HCT116 (cell line): ENCODE results near the gene RPL18A. TPM values are rescaled to one million over a fixed set of nuclear protein-coding genes. Genes with fewer than 3 reads are reported as not detected.

ENCODE experiments used
- ATAC-seq: fragments of 200-7000 bp; cut with Tn5 transposase; 2 replicates; pipeline ENCODE4 v1.9.1; 2020; ENCODE audit warnings: mild to moderate bottlenecking, moderate library complexity
- BruUV-seq: library from RNA; stranded (reverse); fragments of 400-500 nt; replicated peaks from 2 replicates; lab custom pipeline; 2021; lab: Mats Ljungman, UMichigan
- CTCF ChIA-PET: fragments of 300-600 bp; sonication (Branson Sonifier 250); formaldehyde crosslinking; loops from one replicate; lab custom pipeline; 2021; ENCODE audit warnings: antibody characterized with exemption; lab: Charles Lee
- POLR2A ChIA-PET: fragments of 300-600, 350-600 bp; sonication (Branson Sonifier 250); formaldehyde crosslinking; loops from one replicate; lab custom pipeline; 2021; ENCODE audit warnings: antibody characterized with exemption; lab: Charles Lee
- RAD21 ChIA-PET, 2 experiments: fragments of 300-600 bp; sonication (Branson Sonifier 250); formaldehyde crosslinking; loops; one replicate each; lab custom pipeline; 2023; ENCODE audit warnings: low total read pairs in 2 of 2; ENCODE audit not compliant: uncharacterized antibody in 2 of 2, unreplicated experiment in 2 of 2, low non-redundant PET in 1 of 2; lab: Charles Lee
- DNase-seq: peaks from one replicate; pipeline ENCODE4 v3.0.0-alpha.2; 2010; ENCODE audit warnings: low read depth, low spot score
- H2AFZ ChIP-seq: fragments of 200-600 bp; shearing (Covaris generic), sonication (generic); 2 replicates; pipeline ENCODE4 v1.6.1; 2017; ENCODE audit warnings: low read depth, mixed run types, mixed read lengths, antibody characterized with exemption, low read length; ENCODE audit not compliant: poor library complexity, severe bottlenecking
- H3K27ac ChIP-seq: 2 replicates; pipeline ENCODE4 v1.5.1; 2012; ENCODE audit warnings: low read depth, low read length
- H3K27me3 ChIP-seq: fragments of 200-600 bp; sonication (generic); 2 replicates; pipeline ENCODE4 v1.6.1; 2016; ENCODE audit warnings: mixed run types, low read length, mixed read lengths; ENCODE audit not compliant: insufficient read depth
- H3K36me3 ChIP-seq, 2 experiments: fragments of 200-500 bp in 1 of 2; fragments of 200-600 bp in 1 of 2; sonication (Bioruptor generic) in 1 of 2; sonication (generic) in 1 of 2; 2 replicates each; pipeline versions ENCODE4 v1.5.1 to v1.6.1; 2014 to 2016; ENCODE audit warnings: low read length in 2 of 2, inconsistent platforms in 1 of 2, mixed read lengths in 1 of 2, mixed run types in 1 of 2; ENCODE audit not compliant: insufficient read depth in 2 of 2, control insufficient read depth in 1 of 2
- H3K4me1 ChIP-seq, 2 experiments: fragments of 200-600 bp in 1 of 2; sonication (generic) in 1 of 2; 2 replicates each; pipeline versions ENCODE4 v1.5.1 to v1.6.1; 2012 to 2017; ENCODE audit warnings: low read length in 2 of 2, inconsistent platforms in 1 of 2, mild to moderate bottlenecking in 1 of 2, mixed read lengths in 1 of 2, mixed run types in 1 of 2, moderate library complexity in 1 of 2; ENCODE audit not compliant: insufficient read depth in 2 of 2, control insufficient read depth in 1 of 2
- H3K4me2 ChIP-seq: fragments of 200-600 bp; sonication (generic); 2 replicates; pipeline ENCODE4 v1.6.1; 2017; ENCODE audit warnings: mixed run types, low read length, mixed read lengths
- H3K4me3 ChIP-seq, 2 experiments: fragments of 200-600 bp in 1 of 2; sonication (generic) in 1 of 2; replicated peaks in 1 of 2; 2 replicates each; pipeline ENCODE4 v1.5.1; 2011 to 2016; ENCODE audit warnings: low read length in 2 of 2, control low read depth in 1 of 2, low read depth in 1 of 2, mild to moderate bottlenecking in 1 of 2, mixed read lengths in 1 of 2, mixed run types in 1 of 2
- H3K79me2 ChIP-seq: fragments of 200-600 bp; sonication (generic); 2 replicates; pipeline ENCODE4 v1.6.1; 2017; ENCODE audit warnings: mild to moderate bottlenecking, mixed run types, low read length, moderate library complexity, mixed read lengths; ENCODE audit not compliant: insufficient read depth
- H3K9ac ChIP-seq: fragments of 200-600 bp; sonication (generic); 2 replicates; pipeline ENCODE4 v1.6.1; 2016; ENCODE audit warnings: low read length, mixed read lengths
- H3K9me2 ChIP-seq: fragments of 200-600 bp; sonication (generic), shearing (Covaris generic); 2 replicates; pipeline ENCODE4 v1.6.1; 2017; ENCODE audit warnings: mixed run types, mild to moderate bottlenecking, moderate library complexity; ENCODE audit not compliant: insufficient read depth
- H3K9me3 ChIP-seq, 2 experiments: fragments of 200-500 bp in 1 of 2; fragments of 200-600 bp in 1 of 2; sonication (Bioruptor generic) in 1 of 2; sonication (generic) in 1 of 2; 2 replicates each; pipeline ENCODE4 v1.6.1; 2014 to 2017; ENCODE audit warnings: low read length in 2 of 2, mixed read lengths in 2 of 2, inconsistent platforms in 1 of 2, low read depth in 1 of 2, mild to moderate bottlenecking in 1 of 2, mixed run types in 1 of 2, moderate library complexity in 1 of 2; ENCODE audit not compliant: control insufficient read depth in 1 of 2, insufficient read depth in 1 of 2
- H4K20me1 ChIP-seq: fragments of 200-600 bp; sonication (generic), shearing (Covaris generic); 2 replicates; pipeline ENCODE4 v1.6.1; 2017; ENCODE audit warnings: mixed run types, mild to moderate bottlenecking, moderate library complexity; ENCODE audit not compliant: insufficient read depth
- ELF1 ChIP-seq: IDR thresholded peaks from 2 replicates; pipeline ENCODE4 v1.6.1; 2012; ENCODE audit warnings: low read depth, borderline replicate concordance
- POLR2A ChIP-seq: IDR thresholded peaks from 2 replicates; pipeline ENCODE4 v1.7.0; 2011; ENCODE audit warnings: borderline replicate concordance; ENCODE audit not compliant: insufficient read depth, insufficient read length; ENCODE audit errors: extremely low read depth
- RAD21 ChIP-seq: IDR thresholded peaks from 2 replicates; pipeline ENCODE4 v1.6.1; 2012; ENCODE audit warnings: low read depth, mild to moderate bottlenecking
- SIN3A ChIP-seq: IDR thresholded peaks from 2 replicates; pipeline ENCODE4 v1.6.1; 2012; ENCODE audit warnings: low read depth
- SP1 ChIP-seq: IDR thresholded peaks from 2 replicates; pipeline ENCODE4 v1.6.1; 2012; ENCODE audit warnings: low read depth
- TCF7L2 ChIP-seq: IDR thresholded peaks from 2 replicates; pipeline ENCODE4 v1.7.0; 2011; ENCODE audit warnings: borderline replicate concordance, inconsistent platforms; ENCODE audit not compliant: insufficient read depth, insufficient read length; ENCODE audit errors: extremely low read depth
- intact Hi-C: fragments of 100-400 bp; cut with micrococcal nuclease; formaldehyde crosslinking; loops from 2 replicates; pipeline ENCODE4 v1.10.0; 2022
- total RNA-seq: library from RNA; stranded (reverse); gene quantifications from one replicate; pipeline ENCODE4 v1.2.1, GENCODE V29; 2021; ENCODE audit not compliant: unreplicated experiment
- TF ChIP-seq, protein P1 (sequence below): IDR thresholded peaks from 2 replicates; pipeline ENCODE4 v1.6.1; 2012
- TF ChIP-seq, protein P2 (sequence below): IDR thresholded peaks from 2 replicates; pipeline ENCODE4 v1.6.1; 2012; ENCODE audit warnings: low read depth
- TF ChIP-seq, protein P3 (sequence below): IDR thresholded peaks from 2 replicates; pipeline ENCODE4 v1.6.1; 2011; ENCODE audit warnings: mild to moderate bottlenecking, low read length, moderate library complexity; ENCODE audit not compliant: insufficient replicate concordance; ENCODE audit errors: extremely low read depth

RPL18A gene
- total RNA-seq, 1 experiment from 2014 or later, result 3,525 TPM

DNA sequence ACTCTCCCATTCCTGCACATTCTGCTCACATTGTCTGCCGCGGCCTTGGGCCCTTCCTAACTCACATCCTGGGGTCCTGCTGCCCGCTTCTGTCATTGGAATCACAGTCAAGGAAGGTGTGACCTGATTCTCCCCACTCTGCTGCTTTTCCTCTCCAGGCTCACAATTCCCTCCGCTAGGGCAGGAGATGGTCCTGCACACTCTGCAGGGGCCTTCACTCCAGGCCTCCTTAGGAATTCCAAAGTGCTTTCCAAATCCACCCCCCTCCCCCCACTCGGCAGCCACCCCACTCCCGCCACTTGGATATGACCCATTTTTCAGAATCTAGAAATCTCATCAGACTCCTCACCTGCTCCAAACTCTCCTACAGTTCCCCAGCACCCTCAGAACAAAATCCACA lies 9.0 kb downstream of the RPL18A start:
- no peak for DNase-seq
- no peaks in the 10 kb centered on the region for H3K27me3 ChIP-seq
- no peak overlapping the region for H3K4me2 ChIP-seq
- ChIA-PET RAD21 (no interaction called here), CTCF (interaction anchor here (2.1 to 3.4 kb wide), 2 partner anchors 9 to 64 kb away, joined by 9 to 39 read pairs; partner anchors contain the start of genes CCDC124 and RPL18A), POLR2A (no interaction called here)
- no peak for ATAC-seq
- H3K9ac ChIP-seq, result no peak overlapping the region
- intact Hi-C loops, result no loop called here
- H3K36me3 ChIP-seq, result peaks cover under 1 to 9% of the 10 kb centered on the region in 2 experiments; a peak in 2 of 4 replicates
- no peak overlapping the region for H2AFZ ChIP-seq
- no peak overlapping the region for H3K4me3 ChIP-seq
- no TSS peak for BruUV-seq
- no peak overlapping the region for H3K27ac ChIP-seq
- 0 out of 2 replicates have a peak, but pooled peaks cover 2% of the 10 kb centered on the region for H3K79me2 ChIP-seq
- peaks cover 19 to 36% of the 10 kb centered on the region in 2 experiments for H3K4me1 ChIP-seq
- H4K20me1 ChIP-seq, result peaks cover 5% of the 10 kb centered on the region; the same call in 1 of the 2 replicates
- H3K9me2 ChIP-seq, result no peaks in the 10 kb centered on the region
- TF ChIP-seq TCF7L2 (no peak), SIN3A (no peak), POLR2A (no peak), RAD21 (no peak), SP1 (no peak), ELF1 (no peak)
- TF ChIP-seq, protein P1, sequence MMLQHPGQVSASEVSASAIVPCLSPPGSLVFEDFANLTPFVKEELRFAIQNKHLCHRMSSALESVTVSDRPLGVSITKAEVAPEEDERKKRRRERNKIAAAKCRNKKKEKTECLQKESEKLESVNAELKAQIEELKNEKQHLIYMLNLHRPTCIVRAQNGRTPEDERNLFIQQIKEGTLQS, result no peak
- TF ChIP-seq, protein P2, sequence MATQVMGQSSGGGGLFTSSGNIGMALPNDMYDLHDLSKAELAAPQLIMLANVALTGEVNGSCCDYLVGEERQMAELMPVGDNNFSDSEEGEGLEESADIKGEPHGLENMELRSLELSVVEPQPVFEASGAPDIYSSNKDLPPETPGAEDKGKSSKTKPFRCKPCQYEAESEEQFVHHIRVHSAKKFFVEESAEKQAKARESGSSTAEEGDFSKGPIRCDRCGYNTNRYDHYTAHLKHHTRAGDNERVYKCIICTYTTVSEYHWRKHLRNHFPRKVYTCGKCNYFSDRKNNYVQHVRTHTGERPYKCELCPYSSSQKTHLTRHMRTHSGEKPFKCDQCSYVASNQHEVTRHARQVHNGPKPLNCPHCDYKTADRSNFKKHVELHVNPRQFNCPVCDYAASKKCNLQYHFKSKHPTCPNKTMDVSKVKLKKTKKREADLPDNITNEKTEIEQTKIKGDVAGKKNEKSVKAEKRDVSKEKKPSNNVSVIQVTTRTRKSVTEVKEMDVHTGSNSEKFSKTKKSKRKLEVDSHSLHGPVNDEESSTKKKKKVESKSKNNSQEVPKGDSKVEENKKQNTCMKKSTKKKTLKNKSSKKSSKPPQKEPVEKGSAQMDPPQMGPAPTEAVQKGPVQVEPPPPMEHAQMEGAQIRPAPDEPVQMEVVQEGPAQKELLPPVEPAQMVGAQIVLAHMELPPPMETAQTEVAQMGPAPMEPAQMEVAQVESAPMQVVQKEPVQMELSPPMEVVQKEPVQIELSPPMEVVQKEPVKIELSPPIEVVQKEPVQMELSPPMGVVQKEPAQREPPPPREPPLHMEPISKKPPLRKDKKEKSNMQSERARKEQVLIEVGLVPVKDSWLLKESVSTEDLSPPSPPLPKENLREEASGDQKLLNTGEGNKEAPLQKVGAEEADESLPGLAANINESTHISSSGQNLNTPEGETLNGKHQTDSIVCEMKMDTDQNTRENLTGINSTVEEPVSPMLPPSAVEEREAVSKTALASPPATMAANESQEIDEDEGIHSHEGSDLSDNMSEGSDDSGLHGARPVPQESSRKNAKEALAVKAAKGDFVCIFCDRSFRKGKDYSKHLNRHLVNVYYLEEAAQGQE, result no peak
- TF ChIP-seq, protein P3, sequence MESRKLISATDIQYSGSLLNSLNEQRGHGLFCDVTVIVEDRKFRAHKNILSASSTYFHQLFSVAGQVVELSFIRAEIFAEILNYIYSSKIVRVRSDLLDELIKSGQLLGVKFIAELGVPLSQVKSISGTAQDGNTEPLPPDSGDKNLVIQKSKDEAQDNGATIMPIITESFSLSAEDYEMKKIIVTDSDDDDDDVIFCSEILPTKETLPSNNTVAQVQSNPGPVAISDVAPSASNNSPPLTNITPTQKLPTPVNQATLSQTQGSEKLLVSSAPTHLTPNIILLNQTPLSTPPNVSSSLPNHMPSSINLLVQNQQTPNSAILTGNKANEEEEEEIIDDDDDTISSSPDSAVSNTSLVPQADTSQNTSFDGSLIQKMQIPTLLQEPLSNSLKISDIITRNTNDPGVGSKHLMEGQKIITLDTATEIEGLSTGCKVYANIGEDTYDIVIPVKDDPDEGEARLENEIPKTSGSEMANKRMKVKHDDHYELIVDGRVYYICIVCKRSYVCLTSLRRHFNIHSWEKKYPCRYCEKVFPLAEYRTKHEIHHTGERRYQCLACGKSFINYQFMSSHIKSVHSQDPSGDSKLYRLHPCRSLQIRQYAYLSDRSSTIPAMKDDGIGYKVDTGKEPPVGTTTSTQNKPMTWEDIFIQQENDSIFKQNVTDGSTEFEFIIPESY, result no peak
- no peaks in the 10 kb centered on the region for H3K9me3 ChIP-seq
